Liver (tissue), 9 donors: ENCODE results near the gene ZNHIT6. TPM values are rescaled to one million over a fixed set of nuclear protein-coding genes. Genes with fewer than 3 reads are reported as not detected.

Experiments
- DNase-seq: peaks from one replicate; pipeline ENCODE4 v3.0.0-alpha.2; 2017; ENCODE audit warnings: low spot score
- H3K27ac ChIP-seq, 2 donors: one replicate each; pipeline ENCODE4 v1.7.0; 2013; ENCODE audit warnings: inconsistent platforms in 2 of 2, low read length in 2 of 2, control low read depth in 1 of 2, low read depth in 1 of 2, mild to moderate bottlenecking in 1 of 2
- H3K27me3 ChIP-seq, 4 donors: one replicate each; pipeline versions ENCODE4 v1.6.1 to v1.7.0; 2013; ENCODE audit warnings: low read length in 3 of 4, inconsistent platforms in 1 of 4, mild to moderate bottlenecking in 1 of 4, moderate library complexity in 1 of 4; ENCODE audit not compliant: control insufficient read depth in 4 of 4, insufficient read depth in 4 of 4
- H3K36me3 ChIP-seq, 4 donors: one replicate each; pipeline versions ENCODE4 v1.6.1 to v1.7.0; 2013; ENCODE audit warnings: low read length in 3 of 4, mild to moderate bottlenecking in 3 of 4, low read depth in 1 of 4, moderate library complexity in 1 of 4; ENCODE audit not compliant: control insufficient read depth in 4 of 4, insufficient read depth in 3 of 4
- H3K4me1 ChIP-seq, 4 donors: one replicate each; pipeline versions ENCODE4 v1.6.1 to v1.7.0; 2013; ENCODE audit warnings: low read length in 3 of 4, mild to moderate bottlenecking in 3 of 4, moderate library complexity in 1 of 4; ENCODE audit not compliant: control insufficient read depth in 4 of 4, insufficient read depth in 4 of 4
- H3K4me3 ChIP-seq, 3 donors: one replicate each; pipeline versions ENCODE4 v1.6.1 to v1.7.0; 2013; ENCODE audit warnings: low read length in 3 of 3, control low read depth in 1 of 3, low read depth in 1 of 3, mild to moderate bottlenecking in 1 of 3
- H3K9ac ChIP-seq, 2 donors: one replicate each; pipeline ENCODE4 v1.7.0; 2013; ENCODE audit warnings: low read length in 2 of 2, mild to moderate bottlenecking in 2 of 2, moderate library complexity in 2 of 2, control low read depth in 1 of 2, low read depth in 1 of 2
- H3K9me3 ChIP-seq, 4 donors: one replicate each; pipeline versions ENCODE4 v1.6.1 to v1.7.0; 2013; ENCODE audit warnings: low read length in 3 of 4; ENCODE audit not compliant: control insufficient read depth in 4 of 4
- EGR1 ChIP-seq, 2 donors: IDR thresholded peaks; 2 replicates each; pipeline ENCODE4 v1.6.1; 2016 to 2018; ENCODE audit warnings: antibody characterized with exemption in 2 of 2, low read depth in 2 of 2
- FOXA1 ChIP-seq: IDR thresholded peaks from 2 replicates; pipeline ENCODE4 v1.6.1; 2016; ENCODE audit warnings: antibody characterized with exemption
- FOXA2 ChIP-seq: IDR thresholded peaks from 2 replicates; pipeline ENCODE4 v1.6.1; 2016; ENCODE audit warnings: antibody characterized with exemption
- GABPA ChIP-seq, 2 donors: IDR thresholded peaks in 1 of 2; conservative IDR thresholded peaks in 1 of 2; 2 replicates each; pipeline ENCODE4 v1.6.1; 2016; ENCODE audit warnings: antibody characterized with exemption in 2 of 2, mild to moderate bottlenecking in 1 of 2, moderate library complexity in 1 of 2
- HNF4A ChIP-seq, 2 donors: conservative IDR thresholded peaks; 2 replicates each; pipeline ENCODE4 v1.6.1; 2016; ENCODE audit warnings: antibody characterized with exemption in 2 of 2, mild to moderate bottlenecking in 2 of 2
- HNF4G ChIP-seq: IDR thresholded peaks from 2 replicates; pipeline ENCODE4 v1.6.1; 2016; ENCODE audit warnings: antibody characterized with exemption
- JUND ChIP-seq, 2 donors: IDR thresholded peaks; 2 replicates each; pipeline ENCODE4 v1.6.1; 2016; ENCODE audit warnings: antibody characterized with exemption in 2 of 2
- NR2F2 ChIP-seq: IDR thresholded peaks from 2 replicates; pipeline ENCODE4 v1.6.1; 2016; ENCODE audit warnings: antibody characterized with exemption
- RAD21 ChIP-seq, 2 donors: IDR thresholded peaks; 2 replicates each; pipeline ENCODE4 v1.6.1; 2016; ENCODE audit warnings: antibody characterized with exemption in 2 of 2, mild to moderate bottlenecking in 2 of 2
- RXRA ChIP-seq, 2 donors: IDR thresholded peaks; 2 replicates each; pipeline ENCODE4 v1.6.1; 2017 to 2018; ENCODE audit warnings: antibody characterized with exemption in 2 of 2, mild to moderate bottlenecking in 1 of 2
- SP1 ChIP-seq: IDR thresholded peaks from 2 replicates; pipeline ENCODE4 v1.6.1; 2018; ENCODE audit warnings: antibody characterized with exemption, mild to moderate bottlenecking
- TAF1 ChIP-seq: conservative IDR thresholded peaks from 2 replicates; pipeline ENCODE4 v1.6.1; 2016; ENCODE audit warnings: antibody characterized with exemption, mild to moderate bottlenecking
- YY1 ChIP-seq: IDR thresholded peaks from 2 replicates; pipeline ENCODE4 v1.6.1; 2016; ENCODE audit warnings: antibody characterized with exemption, mild to moderate bottlenecking
- WGBS: extraction: QIAGEN DNeasy Blood & Tissue Kit; methylation state at CpG from one replicate; pipeline ENCODE4 v1.1.7; 2013; 5-methylcytosine and 5-hydroxymethylcytosine counted together
- polyA plus RNA-seq, 2 donors: library from polyadenylated mRNA; stranded (reverse) in 1 of 2; unstranded in 1 of 2; fragments of 200-250 nt in 1 of 2; fragments of >200 nt in 1 of 2; fragmentation: Nextera tagmentation in 1 of 2; extraction: Ambion mirVana in 1 of 2; gene quantifications; one replicate each; pipeline versions ENCODE4 v1.2.1 to v1.2.3, GENCODE V29; 2013 to 2015
- total RNA-seq, 2 donors: library from RNA; depleted of rRNA; stranded (reverse); fragments of >200 nt; gene quantifications; one replicate each; pipeline ENCODE4 v1.2.3, GENCODE V29; 2014
- TF ChIP-seq, protein P1 (sequence below): IDR thresholded peaks from 2 replicates; pipeline ENCODE4 v1.6.1; 2016; ENCODE audit warnings: antibody characterized with exemption
- TF ChIP-seq, protein P2 (sequence below): IDR thresholded peaks from 2 replicates; pipeline ENCODE4 v1.6.1; 2016; ENCODE audit warnings: antibody characterized with exemption
- TF ChIP-seq, protein P3 (sequence below): fragments of 150-350 bp; IDR thresholded peaks from 2 replicates; pipeline ENCODE4 v1.5.1; 2017; ENCODE audit warnings: improper control_type of control experiment, low read depth, low read length; ENCODE audit not compliant: missing input control
- TF ChIP-seq, protein P4 (sequence below): IDR thresholded peaks from 2 replicates; pipeline ENCODE4 v1.6.1; 2016; ENCODE audit warnings: antibody characterized with exemption
- donor health status: healthy.
- donor health status: healthy.
- donor health status: healthy.
- donor health status: healthy.
- donor health status: healthy.

Gene ZNHIT6
- total and polyA plus RNA-seq, 4 donors: 2.2 to 4.0 (median 3.2) TPM

DNA sequence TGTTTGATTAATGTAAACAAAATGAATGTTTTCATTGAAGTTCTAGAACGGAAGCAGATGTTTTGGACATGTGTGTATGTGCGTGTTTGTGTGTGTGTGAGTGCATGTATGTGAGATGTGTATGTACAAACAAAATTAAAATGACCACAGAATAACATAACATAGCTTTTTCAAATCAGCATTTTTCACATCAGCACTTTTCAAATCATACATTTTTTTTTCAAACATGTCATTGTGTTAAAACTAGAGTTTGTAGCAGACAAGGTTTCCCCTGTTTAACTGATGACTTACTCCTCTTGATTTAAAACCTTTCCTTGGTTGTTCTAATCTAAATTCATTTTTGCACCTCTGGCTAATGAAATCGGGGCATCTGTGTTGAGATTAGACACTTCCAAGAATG is 35.6 kb upstream of the ZNHIT6 start:
- TF ChIP-seq JUND (IDR thresholded peaks at IDR 0.05) (no peak), NR2F2 (no peak)
- TF ChIP-seq, protein P1, sequence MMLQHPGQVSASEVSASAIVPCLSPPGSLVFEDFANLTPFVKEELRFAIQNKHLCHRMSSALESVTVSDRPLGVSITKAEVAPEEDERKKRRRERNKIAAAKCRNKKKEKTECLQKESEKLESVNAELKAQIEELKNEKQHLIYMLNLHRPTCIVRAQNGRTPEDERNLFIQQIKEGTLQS: no peak
- WGBS: 68% methylated on average over 3 of the region's 3 CpGs

DNA sequence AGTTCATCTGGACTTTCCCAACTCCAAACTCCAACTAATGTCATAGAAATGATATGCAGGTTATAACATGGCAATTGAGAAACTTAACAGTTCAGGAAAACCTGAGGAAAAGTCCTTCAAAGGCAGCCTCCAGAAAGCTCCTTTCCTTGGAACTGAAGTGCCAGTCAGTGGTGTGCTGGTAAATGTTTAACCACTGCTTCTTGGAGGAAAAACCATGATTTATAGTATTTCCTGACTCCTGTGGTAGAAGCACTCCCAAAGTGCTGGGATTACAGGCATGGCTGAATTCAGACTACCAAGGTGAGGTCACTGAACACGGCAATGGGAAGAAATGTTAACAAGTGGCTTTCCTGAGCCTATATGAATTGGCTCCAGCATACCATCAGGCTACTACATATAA is 26.7 kb upstream of the ZNHIT6 start:
- Histone ChIP-seq H3K9ac (no peak overlapping the region), H3K9me3 (no peaks in the 10 kb centered on the region), H3K4me3 (no peak overlapping the region), H3K27me3 (no peaks in the 10 kb centered on the region), H3K36me3 (no peaks in the 10 kb centered on the region), H3K4me1 (no peaks in the 10 kb centered on the region), H3K27ac (no peak overlapping the region)
- TF ChIP-seq FOXA2: no peak
- TF ChIP-seq RXRA (IDR thresholded peaks at IDR 0.05): no peak
- TF ChIP-seq TAF1: no peak
- TF ChIP-seq, protein P2, sequence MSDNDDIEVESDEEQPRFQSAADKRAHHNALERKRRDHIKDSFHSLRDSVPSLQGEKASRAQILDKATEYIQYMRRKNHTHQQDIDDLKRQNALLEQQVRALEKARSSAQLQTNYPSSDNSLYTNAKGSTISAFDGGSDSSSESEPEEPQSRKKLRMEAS: no peak
- TF ChIP-seq YY1: no peak
- TF ChIP-seq, protein P3, sequence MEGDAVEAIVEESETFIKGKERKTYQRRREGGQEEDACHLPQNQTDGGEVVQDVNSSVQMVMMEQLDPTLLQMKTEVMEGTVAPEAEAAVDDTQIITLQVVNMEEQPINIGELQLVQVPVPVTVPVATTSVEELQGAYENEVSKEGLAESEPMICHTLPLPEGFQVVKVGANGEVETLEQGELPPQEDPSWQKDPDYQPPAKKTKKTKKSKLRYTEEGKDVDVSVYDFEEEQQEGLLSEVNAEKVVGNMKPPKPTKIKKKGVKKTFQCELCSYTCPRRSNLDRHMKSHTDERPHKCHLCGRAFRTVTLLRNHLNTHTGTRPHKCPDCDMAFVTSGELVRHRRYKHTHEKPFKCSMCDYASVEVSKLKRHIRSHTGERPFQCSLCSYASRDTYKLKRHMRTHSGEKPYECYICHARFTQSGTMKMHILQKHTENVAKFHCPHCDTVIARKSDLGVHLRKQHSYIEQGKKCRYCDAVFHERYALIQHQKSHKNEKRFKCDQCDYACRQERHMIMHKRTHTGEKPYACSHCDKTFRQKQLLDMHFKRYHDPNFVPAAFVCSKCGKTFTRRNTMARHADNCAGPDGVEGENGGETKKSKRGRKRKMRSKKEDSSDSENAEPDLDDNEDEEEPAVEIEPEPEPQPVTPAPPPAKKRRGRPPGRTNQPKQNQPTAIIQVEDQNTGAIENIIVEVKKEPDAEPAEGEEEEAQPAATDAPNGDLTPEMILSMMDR: no peak
- no peak for TF ChIP-seq JUND (IDR thresholded peaks at IDR 0.05)
- TF ChIP-seq, protein P4, sequence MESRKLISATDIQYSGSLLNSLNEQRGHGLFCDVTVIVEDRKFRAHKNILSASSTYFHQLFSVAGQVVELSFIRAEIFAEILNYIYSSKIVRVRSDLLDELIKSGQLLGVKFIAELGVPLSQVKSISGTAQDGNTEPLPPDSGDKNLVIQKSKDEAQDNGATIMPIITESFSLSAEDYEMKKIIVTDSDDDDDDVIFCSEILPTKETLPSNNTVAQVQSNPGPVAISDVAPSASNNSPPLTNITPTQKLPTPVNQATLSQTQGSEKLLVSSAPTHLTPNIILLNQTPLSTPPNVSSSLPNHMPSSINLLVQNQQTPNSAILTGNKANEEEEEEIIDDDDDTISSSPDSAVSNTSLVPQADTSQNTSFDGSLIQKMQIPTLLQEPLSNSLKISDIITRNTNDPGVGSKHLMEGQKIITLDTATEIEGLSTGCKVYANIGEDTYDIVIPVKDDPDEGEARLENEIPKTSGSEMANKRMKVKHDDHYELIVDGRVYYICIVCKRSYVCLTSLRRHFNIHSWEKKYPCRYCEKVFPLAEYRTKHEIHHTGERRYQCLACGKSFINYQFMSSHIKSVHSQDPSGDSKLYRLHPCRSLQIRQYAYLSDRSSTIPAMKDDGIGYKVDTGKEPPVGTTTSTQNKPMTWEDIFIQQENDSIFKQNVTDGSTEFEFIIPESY: no peak
- TF ChIP-seq NR2F2: no peak
- TF ChIP-seq FOXA1: no peak
- no peak for DNase-seq
- 78% methylated on average over 1 of the region's 1 CpG for WGBS

More for the DNA sequence above, 35.6 kb upstream of the ZNHIT6 start:
- H3K9ac ChIP-seq: no peak overlapping the region
- H3K4me3 ChIP-seq: no peak overlapping the region
- no peak for DNase-seq
- no peak overlapping the region for H3K27ac ChIP-seq
- no peaks in the 10 kb centered on the region for H3K4me1 ChIP-seq
- H3K36me3 ChIP-seq: no peaks in the 10 kb centered on the region
- H3K9me3 ChIP-seq: no peaks in the 10 kb centered on the region
- no peaks in the 10 kb centered on the region for H3K27me3 ChIP-seq

DNA sequence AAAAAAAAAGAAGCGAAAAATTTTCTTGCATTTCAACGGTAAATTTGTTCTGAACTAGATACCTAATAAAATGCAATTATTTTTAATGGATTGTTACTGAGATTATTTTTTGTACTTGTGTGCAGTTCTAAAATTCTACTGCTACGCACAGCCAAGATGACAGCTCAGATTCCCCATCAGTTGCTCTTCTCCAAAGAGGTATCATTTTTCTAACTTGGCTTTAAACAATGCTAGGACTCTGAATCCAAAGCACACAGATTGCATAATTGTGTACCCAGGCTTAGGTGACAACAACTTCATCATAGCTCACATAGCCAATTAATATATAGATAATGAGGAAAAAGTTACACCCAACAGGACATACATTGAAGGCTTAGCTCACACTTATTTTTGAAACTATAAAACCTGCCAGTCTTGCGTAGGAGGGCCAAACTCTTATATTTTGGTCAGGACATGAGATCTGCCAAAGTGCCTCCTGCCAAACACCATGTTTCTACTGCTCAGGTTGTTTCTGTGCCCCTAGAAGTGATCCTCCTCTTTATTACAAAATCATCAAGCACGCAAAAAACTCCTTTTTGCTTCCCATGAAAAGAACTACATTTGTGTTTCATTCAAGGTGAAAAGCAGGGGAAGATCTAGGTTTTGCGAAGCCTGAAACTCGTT is 10.6 kb upstream of the ZNHIT6 start:
- H3K9ac ChIP-seq: no peak overlapping the region
- DNase-seq: no peak
- no peak overlapping the region for H3K4me3 ChIP-seq
- 91% methylated on average over 7 of the region's 7 CpGs for WGBS
- H3K4me1 ChIP-seq: no peaks in the 10 kb centered on the region
- H3K27me3 ChIP-seq: no peaks in the 10 kb centered on the region
- no peak overlapping the region for H3K27ac ChIP-seq
- peaks cover 0 to 3% (median 0%) of the 10 kb centered on the region in 4 donors for H3K9me3 ChIP-seq
- no peaks in the 10 kb centered on the region for H3K36me3 ChIP-seq
- TF ChIP-seq, protein P2: no peak
- no peak for TF ChIP-seq FOXA2
- no peak for TF ChIP-seq GABPA (IDR thresholded peaks at IDR 0.05 in 1 of 2, conservative IDR thresholded peaks at IDR 0.05 in 1 of 2)
- TF ChIP-seq RXRA (IDR thresholded peaks at IDR 0.05): no peak
- no peak for TF ChIP-seq EGR1 (IDR thresholded peaks at IDR 0.05; ENCODE audit: low read depth in 2 of 2)
- no peak for TF ChIP-seq SP1
- TF ChIP-seq YY1: no peak
- TF ChIP-seq, protein P1: no peak
- TF ChIP-seq HNF4G: no peak
- TF ChIP-seq, protein P3: no peak
- TF ChIP-seq HNF4A (conservative IDR thresholded peaks at IDR 0.05): no peak
- TF ChIP-seq RAD21 (IDR thresholded peaks at IDR 0.05): no peak
- no peak for TF ChIP-seq FOXA1
- no peak for TF ChIP-seq TAF1
- no peak for TF ChIP-seq NR2F2
